Testis (tissue), 3 donors: Measurements from ENCODE around the gene ENPP6. TPM values are rescaled to one million over a fixed set of nuclear protein-coding genes. Genes with fewer than 3 reads are reported as not detected.

ENCODE experiments used
- DNase-seq: peaks from one replicate; pipeline ENCODE4 v3.0.0-alpha.2; 2019
- H3K27ac ChIP-seq, 2 donors: fragments of 200-600 bp; sonication (generic); one replicate each; pipeline ENCODE4 v1.5.1; 2019
- H3K27me3 ChIP-seq: fragments of 200-600 bp; sonication (generic); one replicate; pipeline ENCODE4 v1.5.1; 2019
- H3K36me3 ChIP-seq: fragments of 200-600 bp; sonication (generic); one replicate; pipeline ENCODE4 v1.5.1; 2017; ENCODE audit warnings: low read depth; ENCODE audit errors: missing control alignments
- H3K4me1 ChIP-seq: fragments of 200-600 bp; sonication (generic); one replicate; pipeline ENCODE4 v1.5.1; 2019
- H3K4me3 ChIP-seq, 2 donors: fragments of 200-600 bp; sonication (generic); one replicate each; pipeline ENCODE4 v1.5.1; 2017 to 2019
- H3K9me3 ChIP-seq: fragments of 200-600 bp; sonication (generic); one replicate; pipeline ENCODE4 v1.5.1; 2017
- CTCF ChIP-seq, 3 experiments: fragments of 450-650 bp in 2 of 3; fragments of 200-600 bp in 1 of 3; sonication (generic) in 1 of 3; IDR thresholded peaks; one replicate each; pipeline ENCODE4 v1.5.1; 2016 to 2019; ENCODE audit warnings: antibody characterized with exemption in 3 of 3, mild to moderate bottlenecking in 2 of 3, moderate library complexity in 1 of 3
- POLR2A ChIP-seq: fragments of 450-650 bp; IDR thresholded peaks from one replicate; pipeline ENCODE4 v1.6.1; 2017; ENCODE audit warnings: antibody characterized with exemption, mild to moderate bottlenecking, moderate library complexity
- WGBS, 2 donors: methylation state at CpG; one replicate each; pipeline ENCODE4 v1.1.5; 2018; 5-methylcytosine and 5-hydroxymethylcytosine counted together
- intact Hi-C: fragments of 100-400 bp; cut with DNase I; formaldehyde crosslinking; loops from one replicate; pipeline ENCODE4 v1.15.1; 2023; ENCODE audit warnings: low total_unique reads
- polyA plus RNA-seq: library from polyadenylated mRNA; stranded (reverse); fragments of 350-450 nt; fragmentation: Illumina TruSeq; extraction: RNeasy Lipid Tissue Mini Kit (QIAGEN cat#74804); gene quantifications from one replicate; pipeline ENCODE4 v1.2.3, GENCODE V29; 2014; ENCODE audit warnings: low read depth, low replicate concordance; ENCODE audit not compliant: insufficient read depth
- total RNA-seq, 2 donors: library from RNA; depleted of rRNA; stranded (reverse); fragments of >200 nt; gene quantifications; one replicate each; pipeline ENCODE4 v1.2.3, GENCODE V29; 2016

ENPP6 gene
- total and polyA plus RNA-seq, 3 donors from 2014 or later: 2.0 to 4.9 (median 3.5) TPM

GRCh38 chr4:184108006-184108501, 109.6 kb downstream of the ENPP6 start:
- Histone ChIP-seq H3K27me3 (no peaks in the 10 kb centered on the region), H3K4me3 (no peak overlapping the region), H3K9me3 (no peaks in the 10 kb centered on the region), H3K27ac (no peak overlapping the region), H3K4me1 (peaks cover 9% of the 10 kb centered on the region), H3K36me3 (no peaks in the 10 kb centered on the region)
- intact Hi-C loops: no loop called here
- DNase-seq: no peak
- WGBS, 2 donors: 87 to 95% methylated on average over 10 of the region's 10 CpGs
- TF ChIP-seq CTCF (IDR thresholded peaks at IDR 0.05) (no peak), POLR2A (no peak)

DNA sequence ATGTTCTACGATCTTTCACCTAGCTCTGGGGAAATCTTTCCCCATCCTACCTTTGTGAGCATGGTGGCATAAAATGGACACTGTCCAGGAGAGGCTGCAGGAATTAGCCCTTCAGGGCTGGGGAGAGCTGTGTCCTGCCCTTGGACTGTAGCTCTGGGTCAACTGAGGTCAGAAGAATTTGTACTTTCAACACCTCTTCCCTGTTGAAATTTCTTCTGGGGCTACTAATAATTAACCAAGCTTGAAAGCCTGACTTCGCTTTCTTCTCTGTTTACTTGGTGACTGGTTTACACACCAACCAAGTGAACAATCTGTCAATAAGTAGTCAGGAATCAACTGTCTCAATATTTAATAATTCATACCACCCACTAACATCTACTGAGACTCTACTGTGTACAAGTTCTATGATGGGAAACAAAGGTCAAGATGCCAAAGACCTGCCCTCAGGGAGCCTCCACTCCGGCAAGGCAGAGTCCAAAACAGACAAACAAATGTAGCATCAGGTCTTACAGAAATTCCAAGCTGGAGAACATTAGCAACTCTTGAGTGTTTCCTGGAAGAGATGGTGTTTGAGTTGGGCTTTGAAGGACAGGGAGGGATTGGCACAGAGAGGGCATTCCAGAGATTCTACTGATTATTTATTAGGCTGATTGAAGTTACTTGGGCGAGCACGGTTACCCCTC, 113.1 kb downstream of the ENPP6 start:
- intact Hi-C loops: no loop called here
- Histone ChIP-seq H3K4me1 (peaks cover 9% of the 10 kb centered on the region), H3K4me3 (no peak overlapping the region), H3K27me3 (no peaks in the 10 kb centered on the region), H3K36me3 (no peaks in the 10 kb centered on the region), H3K9me3 (no peaks in the 10 kb centered on the region), H3K27ac (peak overlapping the region in 1 of 2 donors; percentile 47)
- WGBS, 2 donors: 68 to 80% methylated on average over 5 of the region's 5 CpGs
- DNase-seq: no peak
- no peak for TF ChIP-seq CTCF (IDR thresholded peaks at IDR 0.05)
- TF ChIP-seq POLR2A: no peak

DNA sequence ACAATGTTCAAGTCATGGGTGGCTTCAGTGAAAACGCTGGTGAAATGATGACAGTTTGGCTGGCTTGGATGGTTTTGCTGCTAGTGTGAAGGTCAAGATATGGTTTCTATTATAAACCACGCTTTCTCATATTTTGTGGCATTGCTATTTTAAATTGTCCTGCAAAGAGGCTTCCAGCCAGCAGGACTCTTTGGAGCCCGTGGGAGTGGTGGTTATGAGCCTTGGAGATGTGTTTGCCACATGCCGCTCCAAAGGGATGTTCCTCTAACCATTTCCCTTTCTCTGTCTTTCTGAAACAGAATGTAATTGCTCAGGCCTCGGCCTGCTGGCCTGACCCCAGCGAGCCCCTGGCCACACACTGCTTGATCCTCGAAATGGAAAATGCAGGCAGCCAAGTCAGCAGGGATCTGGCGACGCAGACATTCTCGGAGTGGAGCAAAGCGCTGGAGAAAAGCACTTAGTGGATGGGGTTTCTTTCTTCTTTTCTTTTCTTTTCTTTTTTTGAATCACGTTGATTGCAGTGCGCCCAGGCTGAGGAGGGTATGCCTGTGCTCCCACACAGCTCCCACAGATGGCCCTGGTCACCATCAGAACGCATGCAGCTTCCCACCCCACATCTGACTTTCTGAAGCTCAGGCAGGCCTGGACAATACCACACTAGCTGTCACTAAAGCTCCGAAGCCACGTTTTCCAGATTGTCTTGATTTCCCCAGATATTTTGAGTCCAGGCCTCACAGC, 114.0 kb downstream of the ENPP6 start:
- DNase-seq: peak; percentile 40
- Histone ChIP-seq H3K4me3 (no peak overlapping the region), H3K9me3 (no peaks in the 10 kb centered on the region), H3K27ac (peak overlapping the region; percentile 44 to 47), H3K4me1 (peaks cover 9% of the 10 kb centered on the region), H3K27me3 (no peaks in the 10 kb centered on the region), H3K36me3 (no peaks in the 10 kb centered on the region)
- WGBS, 2 donors: 50 to 51% methylated on average over 16 of the region's 16 CpGs
- intact Hi-C loops: no loop called here
- TF ChIP-seq CTCF (IDR thresholded peaks at IDR 0.05): no peak
- no peak for TF ChIP-seq POLR2A

DNA sequence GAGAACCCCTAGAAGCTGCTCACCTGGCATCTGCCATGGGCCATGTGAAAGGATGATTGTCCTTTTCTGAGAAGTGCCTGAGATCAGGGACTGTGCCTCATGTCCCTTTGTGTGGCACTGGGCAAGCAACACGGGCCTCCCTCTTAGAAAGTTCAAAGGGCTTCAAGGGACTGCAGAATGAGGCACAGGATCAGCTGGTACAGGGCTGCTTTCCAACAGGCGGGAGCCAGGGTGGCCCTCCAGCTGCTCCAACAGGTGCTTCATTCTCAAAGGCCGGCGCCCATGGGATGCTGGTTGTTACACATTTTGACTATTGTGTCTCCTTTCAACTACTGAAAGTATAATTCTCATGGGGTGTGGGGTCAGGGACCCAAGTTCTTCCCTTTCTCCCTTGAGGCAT, 114.7 kb downstream of the ENPP6 start:
- peaks cover 9% of the 10 kb centered on the region for H3K4me1 ChIP-seq
- H3K9me3 ChIP-seq: no peaks in the 10 kb centered on the region
- peak overlapping the region in 1 of 2 donors; percentile 47 for H3K27ac ChIP-seq
- no peak for DNase-seq
- no peaks in the 10 kb centered on the region for H3K27me3 ChIP-seq
- intact Hi-C loops: no loop called here
- H3K36me3 ChIP-seq: no peaks in the 10 kb centered on the region
- TF ChIP-seq POLR2A (no peak), CTCF (IDR thresholded peaks at IDR 0.05) (no peak)
- H3K4me3 ChIP-seq: no peak overlapping the region
- WGBS, 2 donors: 88 to 94% methylated on average over 3 to 4 of the region's 4 CpGs
